ENCODE measurements around the gene UQCRC1. TPM values are rescaled to one million over a fixed set of nuclear protein-coding genes. Genes with fewer than 3 reads are reported as not detected.

Gene UQCRC1
- total RNA-seq, 1 donor from 2014 or later, result 190 TPM

DNA sequence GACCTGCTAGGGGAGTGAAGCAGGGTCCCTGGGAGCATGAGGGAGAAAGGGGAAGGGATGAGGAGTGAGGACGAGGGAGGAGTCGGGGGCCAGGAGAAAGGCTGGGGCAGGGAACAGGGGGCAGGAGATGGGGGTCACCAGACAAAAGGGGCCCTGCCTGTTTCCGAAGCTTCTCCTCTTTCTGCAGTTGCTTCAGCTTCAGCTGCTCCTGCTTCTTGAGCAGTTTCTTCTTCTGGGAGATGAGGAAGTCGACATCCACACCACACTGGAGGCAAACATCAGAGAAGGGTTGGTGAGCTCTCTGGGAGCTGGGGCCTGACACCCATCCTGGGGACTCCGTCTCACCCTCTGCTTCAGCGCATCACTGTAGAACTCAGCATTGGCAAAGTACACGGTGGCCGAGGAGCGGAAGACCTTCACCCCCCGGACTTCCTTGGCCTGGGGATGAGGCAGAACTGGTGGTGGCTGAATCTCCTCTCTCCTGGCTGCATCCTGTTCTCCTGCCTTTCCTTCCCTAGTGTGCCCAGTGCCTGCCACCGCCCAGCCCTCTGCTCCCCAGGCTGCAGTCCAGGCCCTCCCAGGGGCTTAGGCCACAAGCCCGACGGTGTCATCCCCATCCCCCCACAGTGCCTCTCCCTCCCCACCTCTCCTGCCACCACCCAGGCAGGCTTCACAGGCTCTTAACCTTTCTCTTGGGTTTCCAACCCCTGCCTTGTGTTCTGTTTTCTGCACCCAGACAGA is 19.0 kb upstream of the UQCRC1 start:
- H3K79me2 ChIP-seq (ENCODE audit: insufficient read depth, low read length), result peaks cover 6% of the 10 kb centered on the region
- no peak overlapping the region for H3K9ac ChIP-seq (ENCODE audit: low read length)
- Mint-ChIP-seq H3K9me3 (ENCODE audit: unreplicated experiment) (no peaks in the 10 kb centered on the region), H3K27me3 (ENCODE audit: low read depth, unreplicated experiment) (no peaks in the 10 kb centered on the region), H3K4me3 (ENCODE audit: unreplicated experiment) (no peak overlapping the region), H3K36me3 (ENCODE audit: low read depth, unreplicated experiment) (peaks cover 54% of the 10 kb centered on the region), H3K4me1 (ENCODE audit: low read depth, unreplicated experiment) (no peaks in the 10 kb centered on the region), H3K27ac (ENCODE audit: unreplicated experiment) (no peak overlapping the region)
- H3K4me2 ChIP-seq (ENCODE audit: low read length), result no peak overlapping the region
- no peaks in the 10 kb centered on the region for H3K4me1 ChIP-seq (ENCODE audit: insufficient read depth, low read length)
- no peak overlapping the region for H3K27ac ChIP-seq (ENCODE audit: low read depth, low read length)
- H2AFZ ChIP-seq (ENCODE audit: low read depth, low read length), result no peak overlapping the region
- peaks cover 22% of the 10 kb centered on the region for H4K20me1 ChIP-seq (ENCODE audit: insufficient read depth, low read length)
- peaks cover 6% of the 10 kb centered on the region for H3K36me3 ChIP-seq (ENCODE audit: insufficient read depth, low read length)
- H3K9me3 ChIP-seq (ENCODE audit: insufficient read depth, low read depth, low read length), result no peaks in the 10 kb centered on the region
- no peak for TF ChIP-seq EZH2 (IDR thresholded peaks at IDR 0.05; ENCODE audit: insufficient read depth, low read length)
- TF ChIP-seq, protein P1, sequence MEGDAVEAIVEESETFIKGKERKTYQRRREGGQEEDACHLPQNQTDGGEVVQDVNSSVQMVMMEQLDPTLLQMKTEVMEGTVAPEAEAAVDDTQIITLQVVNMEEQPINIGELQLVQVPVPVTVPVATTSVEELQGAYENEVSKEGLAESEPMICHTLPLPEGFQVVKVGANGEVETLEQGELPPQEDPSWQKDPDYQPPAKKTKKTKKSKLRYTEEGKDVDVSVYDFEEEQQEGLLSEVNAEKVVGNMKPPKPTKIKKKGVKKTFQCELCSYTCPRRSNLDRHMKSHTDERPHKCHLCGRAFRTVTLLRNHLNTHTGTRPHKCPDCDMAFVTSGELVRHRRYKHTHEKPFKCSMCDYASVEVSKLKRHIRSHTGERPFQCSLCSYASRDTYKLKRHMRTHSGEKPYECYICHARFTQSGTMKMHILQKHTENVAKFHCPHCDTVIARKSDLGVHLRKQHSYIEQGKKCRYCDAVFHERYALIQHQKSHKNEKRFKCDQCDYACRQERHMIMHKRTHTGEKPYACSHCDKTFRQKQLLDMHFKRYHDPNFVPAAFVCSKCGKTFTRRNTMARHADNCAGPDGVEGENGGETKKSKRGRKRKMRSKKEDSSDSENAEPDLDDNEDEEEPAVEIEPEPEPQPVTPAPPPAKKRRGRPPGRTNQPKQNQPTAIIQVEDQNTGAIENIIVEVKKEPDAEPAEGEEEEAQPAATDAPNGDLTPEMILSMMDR (IDR thresholded peaks at IDR 0.05; ENCODE audit: insufficient read depth, low read depth, low read length), result no peak
- no peak overlapping the region for H3K4me3 ChIP-seq (ENCODE audit: insufficient read depth, low read depth, low read length)
- no peaks in the 10 kb centered on the region for H3K27me3 ChIP-seq (ENCODE audit: insufficient read depth, low read length)
- no peak for FAIRE-seq
- DNase-seq (ENCODE audit: low read depth), result no peak

DNA sequence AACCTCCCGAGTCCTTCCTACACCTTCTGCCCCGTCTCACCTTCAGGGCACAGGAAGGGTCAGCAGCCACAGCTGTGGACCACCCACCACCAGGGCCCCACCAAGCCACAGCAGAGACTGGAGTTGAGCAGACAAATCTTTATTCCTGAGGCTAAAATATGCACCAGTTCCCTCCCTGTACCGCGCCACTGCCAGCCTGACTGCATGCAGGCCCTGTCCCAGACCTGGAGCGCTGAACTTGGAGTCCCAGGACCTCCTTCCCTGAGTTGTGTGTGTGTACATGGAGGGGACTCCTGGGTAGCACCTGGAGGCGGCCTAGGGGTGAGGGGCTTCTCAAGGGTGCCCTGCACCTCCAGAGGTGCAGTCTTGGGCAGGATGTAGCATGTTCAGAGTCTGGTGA is 16.2 kb upstream of the UQCRC1 start:
- Mint-ChIP-seq H3K36me3 (ENCODE audit: low read depth, unreplicated experiment) (peaks cover 48% of the 10 kb centered on the region), H3K4me3 (ENCODE audit: unreplicated experiment) (no peak overlapping the region), H3K4me1 (ENCODE audit: low read depth, unreplicated experiment) (no peaks in the 10 kb centered on the region), H3K9me3 (ENCODE audit: unreplicated experiment) (no peaks in the 10 kb centered on the region), H3K27me3 (ENCODE audit: low read depth, unreplicated experiment) (no peaks in the 10 kb centered on the region), H3K27ac (ENCODE audit: unreplicated experiment) (no peak overlapping the region)
- H3K36me3 ChIP-seq (ENCODE audit: insufficient read depth, low read length), result peaks cover 6% of the 10 kb centered on the region
- DNase-seq (ENCODE audit: low read depth) (no peak), FAIRE-seq (no peak)
- H2AFZ ChIP-seq (ENCODE audit: low read depth, low read length), result no peak overlapping the region
- no peaks in the 10 kb centered on the region for H3K4me1 ChIP-seq (ENCODE audit: insufficient read depth, low read length)
- TF ChIP-seq, protein P1 (IDR thresholded peaks at IDR 0.05; ENCODE audit: insufficient read depth, low read depth, low read length), result no peak
- TF ChIP-seq EZH2 (IDR thresholded peaks at IDR 0.05; ENCODE audit: insufficient read depth, low read length), result no peak
- H3K9me3 ChIP-seq (ENCODE audit: insufficient read depth, low read depth, low read length), result no peaks in the 10 kb centered on the region
- H3K4me3 ChIP-seq (ENCODE audit: insufficient read depth, low read depth, low read length), result no peak overlapping the region
- H4K20me1 ChIP-seq (ENCODE audit: insufficient read depth, low read length), result no peaks in the 10 kb centered on the region
- H3K27ac ChIP-seq (ENCODE audit: low read depth, low read length), result no peak overlapping the region
- no peak overlapping the region for H3K9ac ChIP-seq (ENCODE audit: low read length)
- H3K79me2 ChIP-seq (ENCODE audit: insufficient read depth, low read length), result no peaks in the 10 kb centered on the region
- no peaks in the 10 kb centered on the region for H3K27me3 ChIP-seq (ENCODE audit: insufficient read depth, low read length)
- no peak overlapping the region for H3K4me2 ChIP-seq (ENCODE audit: low read length)

DNA sequence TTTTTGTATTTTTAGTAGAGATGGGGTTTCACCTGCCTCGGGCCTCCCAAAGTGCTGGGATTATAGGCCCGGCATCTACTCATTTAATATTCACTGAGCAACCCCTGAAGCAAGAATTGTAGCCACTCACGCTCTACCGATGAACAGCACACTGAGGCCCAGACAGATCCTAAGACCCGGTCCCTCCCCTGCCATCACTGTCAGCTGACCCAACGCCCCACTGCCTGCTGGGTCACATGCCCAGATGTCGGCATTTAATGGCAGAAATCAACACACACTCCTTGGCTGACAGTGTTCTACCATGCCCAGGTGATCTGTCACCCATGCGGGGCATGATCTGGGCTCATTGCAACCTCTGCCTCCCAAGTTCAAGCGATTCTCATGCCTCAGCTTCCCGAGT is 15.3 kb upstream of the UQCRC1 start:
- no peaks in the 10 kb centered on the region for H3K27me3 ChIP-seq (ENCODE audit: insufficient read depth, low read length)
- no peak overlapping the region for H3K9ac ChIP-seq (ENCODE audit: low read length)
- H3K4me1 ChIP-seq (ENCODE audit: insufficient read depth, low read length), result no peaks in the 10 kb centered on the region
- no peak overlapping the region for H3K4me2 ChIP-seq (ENCODE audit: low read length)
- H3K4me1 Mint-ChIP-seq (ENCODE audit: low read depth, unreplicated experiment), result no peaks in the 10 kb centered on the region
- no peak overlapping the region for H3K4me3 ChIP-seq (ENCODE audit: insufficient read depth, low read depth, low read length)
- H3K27me3 Mint-ChIP-seq (ENCODE audit: low read depth, unreplicated experiment), result no peaks in the 10 kb centered on the region
- peaks cover 4% of the 10 kb centered on the region for H3K36me3 ChIP-seq (ENCODE audit: insufficient read depth, low read length)
- H2AFZ ChIP-seq (ENCODE audit: low read depth, low read length), result no peak overlapping the region
- H3K9me3 ChIP-seq (ENCODE audit: insufficient read depth, low read depth, low read length), result no peaks in the 10 kb centered on the region
- no peak overlapping the region for H3K27ac Mint-ChIP-seq (ENCODE audit: unreplicated experiment)
- H3K27ac ChIP-seq (ENCODE audit: low read depth, low read length), result no peak overlapping the region
- no peaks in the 10 kb centered on the region for H3K9me3 Mint-ChIP-seq (ENCODE audit: unreplicated experiment)
- TF ChIP-seq, protein P1 (IDR thresholded peaks at IDR 0.05; ENCODE audit: insufficient read depth, low read depth, low read length), result no peak
- TF ChIP-seq EZH2 (IDR thresholded peaks at IDR 0.05; ENCODE audit: insufficient read depth, low read length), result no peak
- H3K79me2 ChIP-seq (ENCODE audit: insufficient read depth, low read length), result no peaks in the 10 kb centered on the region
- H3K36me3 Mint-ChIP-seq (ENCODE audit: low read depth, unreplicated experiment), result peaks cover 49% of the 10 kb centered on the region
- DNase-seq (ENCODE audit: low read depth), result no peak
- no peaks in the 10 kb centered on the region for H4K20me1 ChIP-seq (ENCODE audit: insufficient read depth, low read length)
- no peak overlapping the region for H3K4me3 Mint-ChIP-seq (ENCODE audit: unreplicated experiment)
- FAIRE-seq, result no peak

Measured in astrocyte (in vitro differentiated cells and primary cell).